GM12873 (cell line): ENCODE results near the gene ARL6IP4.

Experiments
- TF ChIP-seq, protein P1 (sequence below): IDR thresholded peaks from 2 replicates; pipeline ENCODE4 v1.5.1; 2012; ENCODE audit warnings: low read depth, mild to moderate bottlenecking, moderate library complexity, low read length, control low read depth; ENCODE audit not compliant: insufficient read depth; ENCODE audit errors: missing control alignments

ARL6IP4 gene

GRCh38 chr12:123010110-123010509, 29.6 kb downstream of the ARL6IP4 start:
- TF ChIP-seq, protein P1, sequence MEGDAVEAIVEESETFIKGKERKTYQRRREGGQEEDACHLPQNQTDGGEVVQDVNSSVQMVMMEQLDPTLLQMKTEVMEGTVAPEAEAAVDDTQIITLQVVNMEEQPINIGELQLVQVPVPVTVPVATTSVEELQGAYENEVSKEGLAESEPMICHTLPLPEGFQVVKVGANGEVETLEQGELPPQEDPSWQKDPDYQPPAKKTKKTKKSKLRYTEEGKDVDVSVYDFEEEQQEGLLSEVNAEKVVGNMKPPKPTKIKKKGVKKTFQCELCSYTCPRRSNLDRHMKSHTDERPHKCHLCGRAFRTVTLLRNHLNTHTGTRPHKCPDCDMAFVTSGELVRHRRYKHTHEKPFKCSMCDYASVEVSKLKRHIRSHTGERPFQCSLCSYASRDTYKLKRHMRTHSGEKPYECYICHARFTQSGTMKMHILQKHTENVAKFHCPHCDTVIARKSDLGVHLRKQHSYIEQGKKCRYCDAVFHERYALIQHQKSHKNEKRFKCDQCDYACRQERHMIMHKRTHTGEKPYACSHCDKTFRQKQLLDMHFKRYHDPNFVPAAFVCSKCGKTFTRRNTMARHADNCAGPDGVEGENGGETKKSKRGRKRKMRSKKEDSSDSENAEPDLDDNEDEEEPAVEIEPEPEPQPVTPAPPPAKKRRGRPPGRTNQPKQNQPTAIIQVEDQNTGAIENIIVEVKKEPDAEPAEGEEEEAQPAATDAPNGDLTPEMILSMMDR = no peak

DNA sequence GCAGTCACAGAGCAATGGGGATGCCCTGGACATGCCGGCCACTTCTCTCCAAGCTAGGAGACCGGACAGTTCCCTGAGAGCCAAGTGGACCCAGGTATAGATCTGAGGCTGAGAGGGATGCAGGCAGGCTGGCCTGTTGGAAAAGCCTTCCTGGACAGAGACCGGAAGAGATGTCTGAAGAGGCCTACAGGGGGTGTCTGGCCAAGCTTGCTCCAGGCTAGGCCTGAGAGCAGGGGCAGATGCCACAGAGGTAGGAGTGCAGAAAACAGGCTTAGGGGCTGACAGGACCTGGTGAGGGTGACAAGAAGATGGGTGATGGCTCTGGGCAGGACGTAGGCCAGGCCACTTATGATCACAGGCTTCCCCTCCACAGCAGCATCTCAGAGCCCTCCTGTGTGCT, 30.2 kb downstream of the ARL6IP4 start:
- TF ChIP-seq, protein P1 = no peak

- TF ChIP-seq, protein P1 = no peak
Measured at GRCh38 chr12:123011701-123012100, 31.2 kb downstream of the ARL6IP4 start.

DNA sequence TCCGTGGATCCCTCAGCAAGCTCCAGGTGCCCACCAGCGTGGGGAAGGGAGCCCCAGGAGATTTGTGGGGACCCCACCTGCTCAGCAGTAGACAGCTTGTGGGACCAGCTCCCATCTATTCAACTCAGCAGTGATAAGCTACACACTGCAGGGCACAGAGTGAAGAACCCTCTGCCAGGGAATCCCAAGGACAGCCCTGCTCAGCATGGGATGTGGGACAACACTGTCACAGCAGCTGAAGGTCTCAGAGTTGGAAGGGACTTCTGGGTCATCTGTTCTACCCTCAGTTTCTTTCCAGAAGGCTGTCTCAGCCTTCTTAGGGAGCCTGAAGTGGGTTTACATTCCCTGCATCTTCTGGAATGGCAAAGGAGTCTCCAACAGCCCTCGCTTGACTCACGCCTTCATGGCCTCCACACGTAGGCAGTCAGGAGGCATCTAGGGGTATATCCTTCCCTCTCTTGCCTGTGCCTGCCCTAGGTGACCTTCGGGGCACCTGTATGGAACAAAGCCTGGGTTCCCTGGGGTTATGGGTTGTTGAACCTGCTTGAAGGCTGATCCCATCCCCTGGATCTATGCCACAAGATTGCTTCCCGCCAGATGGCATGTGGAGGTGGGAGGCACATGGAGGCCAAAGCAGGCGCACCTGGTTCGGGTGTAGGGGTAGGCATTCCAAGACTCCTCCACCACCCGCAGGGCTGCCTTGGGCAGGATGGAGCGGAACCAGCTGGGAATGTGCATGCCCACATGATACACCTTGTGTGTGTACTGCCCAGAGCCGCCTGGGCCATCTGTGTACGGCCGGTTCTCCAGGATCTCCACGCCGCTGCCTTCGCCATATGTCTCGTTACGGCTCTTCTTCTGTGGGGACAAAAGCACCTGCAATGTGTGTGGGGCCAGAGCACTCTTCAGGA, 33.0 kb downstream of the ARL6IP4 start:
- TF ChIP-seq, protein P1 = no peak

GRCh38 chr12:123017753-123018152, 37.3 kb downstream of the ARL6IP4 start:
- TF ChIP-seq, protein P1 = no peak

GRCh38 chr12:123019841-123020138, 39.3 kb downstream of the ARL6IP4 start:
- TF ChIP-seq, protein P1 = no peak

- TF ChIP-seq, protein P1 = no peak
Measured at GRCh38 chr12:123021688-123022604, 41.5 kb downstream of the ARL6IP4 start.
